HL-60 (cell line): Measurements from ENCODE around the gene TMEM255B.

ENCODE experiments used
- GABPA ChIP-seq: IDR thresholded peaks from 2 replicates; pipeline ENCODE4 v1.6.1; 2012; ENCODE audit warnings: low read depth
- POLR2AphosphoS5 ChIP-seq: IDR thresholded peaks from 2 replicates; pipeline ENCODE4 v1.6.1; 2012; ENCODE audit warnings: low read depth
- TF ChIP-seq, protein P1 (sequence below): IDR thresholded peaks from one replicate; pipeline ENCODE4 v1.5.1; 2011; ENCODE audit warnings: low read length, control low read depth, inconsistent platforms; ENCODE audit not compliant: insufficient read depth
- TF ChIP-seq, protein P2 (sequence below): IDR thresholded peaks from 2 replicates; pipeline ENCODE4 v1.6.1; 2012; ENCODE audit warnings: low read depth; ENCODE audit not compliant: insufficient replicate concordance

DNA sequence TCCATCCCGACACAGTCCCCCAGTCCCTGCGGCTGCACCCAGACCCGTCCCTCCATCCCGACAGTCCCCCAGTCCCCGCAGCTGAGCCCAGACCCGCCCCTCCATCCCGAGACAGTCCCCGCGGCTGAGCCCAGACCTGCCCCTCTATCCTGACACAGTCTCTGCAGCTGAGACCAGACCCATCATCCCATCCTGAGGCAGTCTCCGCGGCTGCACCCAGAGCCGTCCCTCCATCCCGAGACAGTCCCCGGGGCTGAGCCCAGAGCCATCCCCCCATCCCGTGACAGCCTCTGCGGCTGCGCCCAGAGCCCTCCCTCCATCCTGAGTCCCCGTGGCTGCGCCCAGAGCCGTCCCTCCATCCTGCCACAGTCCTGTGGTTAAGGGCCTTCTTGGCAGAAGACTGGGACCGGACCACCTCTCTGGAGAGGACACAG lies 28.8 kb upstream of the TMEM255B start:
- TF ChIP-seq, protein P1, sequence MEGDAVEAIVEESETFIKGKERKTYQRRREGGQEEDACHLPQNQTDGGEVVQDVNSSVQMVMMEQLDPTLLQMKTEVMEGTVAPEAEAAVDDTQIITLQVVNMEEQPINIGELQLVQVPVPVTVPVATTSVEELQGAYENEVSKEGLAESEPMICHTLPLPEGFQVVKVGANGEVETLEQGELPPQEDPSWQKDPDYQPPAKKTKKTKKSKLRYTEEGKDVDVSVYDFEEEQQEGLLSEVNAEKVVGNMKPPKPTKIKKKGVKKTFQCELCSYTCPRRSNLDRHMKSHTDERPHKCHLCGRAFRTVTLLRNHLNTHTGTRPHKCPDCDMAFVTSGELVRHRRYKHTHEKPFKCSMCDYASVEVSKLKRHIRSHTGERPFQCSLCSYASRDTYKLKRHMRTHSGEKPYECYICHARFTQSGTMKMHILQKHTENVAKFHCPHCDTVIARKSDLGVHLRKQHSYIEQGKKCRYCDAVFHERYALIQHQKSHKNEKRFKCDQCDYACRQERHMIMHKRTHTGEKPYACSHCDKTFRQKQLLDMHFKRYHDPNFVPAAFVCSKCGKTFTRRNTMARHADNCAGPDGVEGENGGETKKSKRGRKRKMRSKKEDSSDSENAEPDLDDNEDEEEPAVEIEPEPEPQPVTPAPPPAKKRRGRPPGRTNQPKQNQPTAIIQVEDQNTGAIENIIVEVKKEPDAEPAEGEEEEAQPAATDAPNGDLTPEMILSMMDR = no peak
- TF ChIP-seq, protein P2, sequence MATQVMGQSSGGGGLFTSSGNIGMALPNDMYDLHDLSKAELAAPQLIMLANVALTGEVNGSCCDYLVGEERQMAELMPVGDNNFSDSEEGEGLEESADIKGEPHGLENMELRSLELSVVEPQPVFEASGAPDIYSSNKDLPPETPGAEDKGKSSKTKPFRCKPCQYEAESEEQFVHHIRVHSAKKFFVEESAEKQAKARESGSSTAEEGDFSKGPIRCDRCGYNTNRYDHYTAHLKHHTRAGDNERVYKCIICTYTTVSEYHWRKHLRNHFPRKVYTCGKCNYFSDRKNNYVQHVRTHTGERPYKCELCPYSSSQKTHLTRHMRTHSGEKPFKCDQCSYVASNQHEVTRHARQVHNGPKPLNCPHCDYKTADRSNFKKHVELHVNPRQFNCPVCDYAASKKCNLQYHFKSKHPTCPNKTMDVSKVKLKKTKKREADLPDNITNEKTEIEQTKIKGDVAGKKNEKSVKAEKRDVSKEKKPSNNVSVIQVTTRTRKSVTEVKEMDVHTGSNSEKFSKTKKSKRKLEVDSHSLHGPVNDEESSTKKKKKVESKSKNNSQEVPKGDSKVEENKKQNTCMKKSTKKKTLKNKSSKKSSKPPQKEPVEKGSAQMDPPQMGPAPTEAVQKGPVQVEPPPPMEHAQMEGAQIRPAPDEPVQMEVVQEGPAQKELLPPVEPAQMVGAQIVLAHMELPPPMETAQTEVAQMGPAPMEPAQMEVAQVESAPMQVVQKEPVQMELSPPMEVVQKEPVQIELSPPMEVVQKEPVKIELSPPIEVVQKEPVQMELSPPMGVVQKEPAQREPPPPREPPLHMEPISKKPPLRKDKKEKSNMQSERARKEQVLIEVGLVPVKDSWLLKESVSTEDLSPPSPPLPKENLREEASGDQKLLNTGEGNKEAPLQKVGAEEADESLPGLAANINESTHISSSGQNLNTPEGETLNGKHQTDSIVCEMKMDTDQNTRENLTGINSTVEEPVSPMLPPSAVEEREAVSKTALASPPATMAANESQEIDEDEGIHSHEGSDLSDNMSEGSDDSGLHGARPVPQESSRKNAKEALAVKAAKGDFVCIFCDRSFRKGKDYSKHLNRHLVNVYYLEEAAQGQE = no peak
- TF ChIP-seq POLR2AphosphoS5 = no peak
- TF ChIP-seq GABPA = no peak
